Naive thymus-derived CD4-positive, alpha-beta T cell (primary cell): ENCODE measurements around the gene VASH2. TPM values are rescaled to one million over a fixed set of nuclear protein-coding genes. Genes with fewer than 3 reads are reported as not detected.

Source experiments
- ATAC-seq: fragments of 150-1000 bp; cut with Tn5 transposase; 2 replicates; pipeline ENCODE4 v1.10.0; 2021; ENCODE audit warnings: mild to moderate bottlenecking, moderate library complexity
- CTCF ChIA-PET: fragments of 350-600 bp; sonication (Branson Sonifier 250); formaldehyde crosslinking; loops from one replicate; lab custom pipeline; 2021; ENCODE audit warnings: antibody characterized with exemption; lab: Charles Lee
- POLR2A ChIA-PET: fragments of 350-600 bp; sonication (Branson Sonifier 250); formaldehyde crosslinking; loops from one replicate; lab custom pipeline; 2021; ENCODE audit warnings: antibody characterized with exemption, inconsistent platforms; lab: Charles Lee
- DNase-seq, 9 donors: peaks; one replicate each; pipeline versions ENCODE4 v3.0.0 to v3.0.0-alpha.2; 2020 to 2022; ENCODE audit warnings: mixed read lengths in 1 of 9
- H3K27ac ChIP-seq: one replicate; pipeline ENCODE4 v1.7.0; 2013; ENCODE audit warnings: mild to moderate bottlenecking, low read depth, low read length, moderate library complexity
- H3K27me3 ChIP-seq, 2 donors: one replicate each; pipeline ENCODE4 v1.7.0; 2013; ENCODE audit warnings: low read length in 2 of 2, mild to moderate bottlenecking in 2 of 2, moderate library complexity in 2 of 2; ENCODE audit not compliant: control insufficient read depth in 2 of 2, insufficient read depth in 2 of 2
- H3K36me3 ChIP-seq, 3 experiments: 1 replicate in 2 of 3; 2 replicates in 1 of 3; pipeline ENCODE4 v1.7.0; 2013; ENCODE audit warnings: low read length in 3 of 3, mild to moderate bottlenecking in 3 of 3, moderate library complexity in 1 of 3; ENCODE audit not compliant: insufficient read depth in 3 of 3, control insufficient read depth in 2 of 3
- H3K4me1 ChIP-seq, 2 donors: one replicate each; pipeline ENCODE4 v1.7.0; 2013; ENCODE audit warnings: low read length in 2 of 2, mild to moderate bottlenecking in 2 of 2, moderate library complexity in 1 of 2; ENCODE audit not compliant: control insufficient read depth in 2 of 2, insufficient read depth in 2 of 2
- H3K4me3 ChIP-seq: 2 replicates; pipeline ENCODE4 v1.7.0; 2013; ENCODE audit warnings: mild to moderate bottlenecking, low read length
- H3K9me3 ChIP-seq, 3 experiments: 1 replicate in 2 of 3; 2 replicates in 1 of 3; pipeline ENCODE4 v1.7.0; 2013; ENCODE audit warnings: low read length in 3 of 3; ENCODE audit not compliant: control insufficient read depth in 2 of 3
- H3K27ac Mint-ChIP-seq, 9 donors: one replicate each; pipeline ENCODE4 v1.8.0; 2020 to 2022; ENCODE audit warnings: mixed read lengths in 9 of 9, mild to moderate bottlenecking in 8 of 9, moderate library complexity in 5 of 9, inconsistent platforms in 2 of 9
- H3K27me3 Mint-ChIP-seq, 5 donors: one replicate each; pipeline ENCODE4 v1.8.0; 2021 to 2022; ENCODE audit warnings: mixed read lengths in 5 of 5, mild to moderate bottlenecking in 1 of 5
- H3K36me3 Mint-ChIP-seq, 5 donors: one replicate each; pipeline ENCODE4 v1.8.0; 2020 to 2022; ENCODE audit warnings: mixed read lengths in 5 of 5, mild to moderate bottlenecking in 3 of 5, inconsistent platforms in 1 of 5
- H3K4me1 Mint-ChIP-seq, 7 donors: one replicate each; pipeline ENCODE4 v1.8.0; 2020 to 2022; ENCODE audit warnings: mixed read lengths in 7 of 7, mild to moderate bottlenecking in 3 of 7, inconsistent platforms in 1 of 7
- H3K4me3 Mint-ChIP-seq, 10 donors: one replicate each; pipeline ENCODE4 v1.8.0; 2020 to 2022; ENCODE audit warnings: mild to moderate bottlenecking in 10 of 10, mixed read lengths in 10 of 10, moderate library complexity in 6 of 10, inconsistent platforms in 2 of 10
- H3K9me3 Mint-ChIP-seq, 11 donors: one replicate each; pipeline ENCODE4 v1.8.0; 2020 to 2022; ENCODE audit warnings: mixed read lengths in 11 of 11, mild to moderate bottlenecking in 4 of 11, inconsistent platforms in 1 of 11, moderate library complexity in 1 of 11
- intact Hi-C, 2 donors: fragments of 100-400 bp; cut with micrococcal nuclease; formaldehyde crosslinking; loops; one replicate each; pipeline ENCODE4 v1.15.1; 2023
- polyA plus RNA-seq, 2 donors: library from polyadenylated mRNA; unstranded; fragments of 300-500 nt; fragmentation: Illumina TruSeq; gene quantifications; one replicate each; pipeline ENCODE4 v1.2.3, GENCODE V29; 2021
- total RNA-seq, 6 experiments: library from RNA in 5 of 6; stranded (reverse) in 5 of 6; gene quantifications; 1 replicate in 5 of 6; 2 replicates in 1 of 6; pipeline ENCODE4 v1.2.3 and lab custom pipeline; 2021 to 2026

VASH2 gene
- total and polyA plus RNA-seq, 7 experiments from 2014 or later: 0.73 to 1.1 TPM; not detected in 5

DNA sequence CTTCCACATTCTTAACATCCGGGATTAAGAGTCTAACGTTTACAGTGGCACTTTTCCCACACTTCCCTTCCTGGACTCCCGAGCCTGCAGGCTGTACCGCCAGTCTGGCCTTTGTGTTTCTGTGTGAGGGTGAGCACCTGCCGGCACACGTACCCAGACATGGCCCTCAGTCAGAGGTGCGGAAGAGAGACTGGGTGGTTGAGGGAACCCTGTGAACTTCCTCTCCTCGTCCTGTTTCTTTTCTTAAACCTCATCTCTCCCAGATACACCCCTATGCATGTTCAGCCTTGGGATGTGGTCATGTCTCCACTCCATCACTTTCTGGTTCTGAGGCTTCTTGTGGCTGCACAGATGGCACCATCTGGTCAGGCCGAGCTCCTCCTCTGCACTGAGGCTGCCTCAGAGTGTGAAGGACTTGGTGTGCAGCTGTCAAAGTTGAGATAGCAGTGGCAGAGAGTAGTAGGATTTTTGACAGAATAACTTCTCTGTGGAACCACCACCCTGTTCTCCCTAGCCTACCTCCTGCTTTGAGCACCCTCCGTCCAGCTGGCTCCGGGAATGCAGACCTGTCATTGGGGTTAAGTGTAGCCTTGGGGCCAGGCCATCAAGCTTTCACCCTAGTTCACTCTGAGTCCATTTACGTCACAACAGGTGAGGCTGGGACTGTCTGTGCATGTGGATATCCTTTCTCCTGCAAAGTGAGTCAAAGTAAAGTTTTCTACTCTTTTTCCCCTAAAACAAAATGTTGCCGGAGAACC lies 31.4 kb downstream of the VASH2 start:
- Mint-ChIP-seq H3K4me1 (peaks cover 0 to 6% (median 3%) of the 10 kb centered on the region in 7 donors), H3K36me3 (no peaks in the 10 kb centered on the region), H3K27me3 (peaks cover 0 to 6% (median 4%) of the 10 kb centered on the region in 5 donors), H3K4me3 (peak overlapping the region in 1 of 10 donors; percentile 23), H3K27ac (peak overlapping the region in 1 of 9 donors; percentile 12), H3K9me3 (no peaks in the 10 kb centered on the region)
- no peak overlapping the region for H3K27ac ChIP-seq
- ChIA-PET CTCF (no interaction called here), POLR2A (no interaction called here)
- H3K4me3 ChIP-seq: no peak overlapping the region
- H3K4me1 ChIP-seq: no peaks in the 10 kb centered on the region
- peak; percentile 21 for ATAC-seq
- no peak for DNase-seq
- no peaks in the 10 kb centered on the region for H3K9me3 ChIP-seq
- no peaks in the 10 kb centered on the region for H3K27me3 ChIP-seq
- no peaks in the 10 kb centered on the region for H3K36me3 ChIP-seq
- intact Hi-C loops: no loop called here

- Histone ChIP-seq H3K36me3 (no peaks in the 10 kb centered on the region), H3K27me3 (no peaks in the 10 kb centered on the region), H3K4me1 (no peaks in the 10 kb centered on the region), H3K9me3 (no peaks in the 10 kb centered on the region), H3K27ac (no peak overlapping the region), H3K4me3 (no peak overlapping the region)
- Mint-ChIP-seq H3K4me3 (no peak overlapping the region), H3K9me3 (no peaks in the 10 kb centered on the region), H3K27ac (no peak overlapping the region), H3K27me3 (peaks cover 0 to 6% (median 4%) of the 10 kb centered on the region in 5 donors), H3K36me3 (no peaks in the 10 kb centered on the region), H3K4me1 (peaks cover 0 to 6% (median 3%) of the 10 kb centered on the region in 7 donors)
- DNase-seq (no peak), ATAC-seq (no peak)
- ChIA-PET CTCF (interaction anchor here (0.8 kb wide), 1 partner anchor 1221 kb away, joined by 3 read pairs; no protein-coding TSS in a partner anchor), POLR2A (no interaction called here)
- intact Hi-C loops: no loop called here
Observed at GRCh38 chr1:212982430-212983152, 32.2 kb downstream of the VASH2 start.

GRCh38 chr1:212983482-212983881 lies 33.1 kb downstream of the VASH2 start:
- Histone ChIP-seq H3K27ac (no peak overlapping the region), H3K4me1 (no peaks in the 10 kb centered on the region), H3K36me3 (no peaks in the 10 kb centered on the region), H3K4me3 (no peak overlapping the region), H3K27me3 (no peaks in the 10 kb centered on the region), H3K9me3 (no peaks in the 10 kb centered on the region)
- no peak overlapping the region for H3K4me3 Mint-ChIP-seq
- ChIA-PET CTCF (no interaction called here), POLR2A (interaction anchor here (0.7 kb wide), 1 partner anchor 610 kb away, joined by 3 read pairs; no protein-coding TSS in a partner anchor)
- no peak overlapping the region for H3K27ac Mint-ChIP-seq
- H3K4me1 Mint-ChIP-seq: peaks cover 0 to 6% (median 3%) of the 10 kb centered on the region in 7 donors
- intact Hi-C loops: no loop called here
- no peak for DNase-seq
- no peaks in the 10 kb centered on the region for H3K36me3 Mint-ChIP-seq
- H3K9me3 Mint-ChIP-seq: no peaks in the 10 kb centered on the region
- ATAC-seq: no peak
- H3K27me3 Mint-ChIP-seq: peaks cover 0 to 5% (median 4%) of the 10 kb centered on the region in 5 donors

- H3K4me1 ChIP-seq: no peaks in the 10 kb centered on the region
- ATAC-seq: no peak
- peaks cover 0 to 8% (median 0%) of the 10 kb centered on the region in 3 experiments for H3K36me3 ChIP-seq
- Mint-ChIP-seq H3K27ac (no peak overlapping the region), H3K36me3 (no peaks in the 10 kb centered on the region), H3K4me3 (no peak overlapping the region), H3K27me3 (peaks cover 0 to 5% (median 0%) of the 10 kb centered on the region in 5 donors), H3K4me1 (peaks cover 0 to 7% (median 2%) of the 10 kb centered on the region in 7 donors), H3K9me3 (no peaks in the 10 kb centered on the region)
- no peak overlapping the region for H3K4me3 ChIP-seq
- intact Hi-C loops: no loop called here
- DNase-seq: no peak
- CTCF ChIA-PET: interaction anchor here (0.6 to 0.7 kb wide), 2 partner anchors 1273 to 1447 kb away, joined by 3 to 5 read pairs; no protein-coding TSS in a partner anchor
- H3K27ac ChIP-seq: no peak overlapping the region
- POLR2A ChIA-PET: interaction anchor here (0.6 kb wide), 1 partner anchor 1346 kb away, joined by 5 read pairs; no protein-coding TSS in a partner anchor
- H3K27me3 ChIP-seq: no peaks in the 10 kb centered on the region
- no peaks in the 10 kb centered on the region for H3K9me3 ChIP-seq
Observed at GRCh38 chr1:212984522-212985291, 34.4 kb downstream of the VASH2 start.

GRCh38 chr1:212986551-212986950 lies 36.2 kb downstream of the VASH2 start:
- H3K4me1 ChIP-seq: no peaks in the 10 kb centered on the region
- POLR2A ChIA-PET: interaction anchor here (0.6 kb wide), 1 partner anchor 420 kb away, joined by 3 read pairs; no protein-coding TSS in a partner anchor
- ATAC-seq (no peak), DNase-seq (no peak)
- Mint-ChIP-seq H3K4me3 (no peak overlapping the region), H3K36me3 (no peaks in the 10 kb centered on the region), H3K27me3 (peaks cover 0 to 2% (median 0%) of the 10 kb centered on the region in 5 donors), H3K9me3 (no peaks in the 10 kb centered on the region), H3K4me1 (peaks cover 0 to 9% (median 6%) of the 10 kb centered on the region in 7 donors), H3K27ac (peak overlapping the region in 2 of 9 donors; percentile 14 to 47)
- no peaks in the 10 kb centered on the region for H3K27me3 ChIP-seq
- no peaks in the 10 kb centered on the region for H3K9me3 ChIP-seq
- no peak overlapping the region for H3K4me3 ChIP-seq
- intact Hi-C loops: no loop called here
- H3K36me3 ChIP-seq: peaks cover 0 to 8% (median 0%) of the 10 kb centered on the region in 3 experiments
- H3K27ac ChIP-seq: no peak overlapping the region
- CTCF ChIA-PET: interaction anchor here (0.7 to 2.2 kb wide), 2 partner anchors 9 to 117 kb away, joined by 3 to 10 read pairs; no protein-coding TSS in a partner anchor

GRCh38 chr1:212987702-212988322 lies 37.5 kb downstream of the VASH2 start:
- intact Hi-C loops: no loop called here
- Histone ChIP-seq H3K27ac (no peak overlapping the region), H3K36me3 (peaks cover 0 to 15% (median 3%) of the 10 kb centered on the region in 3 experiments), H3K9me3 (no peaks in the 10 kb centered on the region), H3K4me1 (no peaks in the 10 kb centered on the region), H3K4me3 (no peak overlapping the region), H3K27me3 (no peaks in the 10 kb centered on the region)
- H3K36me3 Mint-ChIP-seq: peaks cover 0 to 6% (median 5%) of the 10 kb centered on the region in 5 donors
- ChIA-PET POLR2A (no interaction called here), CTCF (no interaction called here)
- peaks cover 0 to 9% (median 5%) of the 10 kb centered on the region in 7 donors for H3K4me1 Mint-ChIP-seq
- H3K4me3 Mint-ChIP-seq: no peak overlapping the region
- no peaks in the 10 kb centered on the region for H3K9me3 Mint-ChIP-seq
- ATAC-seq: no peak
- peaks cover 0 to 2% (median 0%) of the 10 kb centered on the region in 5 donors for H3K27me3 Mint-ChIP-seq
- no peak for DNase-seq
- H3K27ac Mint-ChIP-seq: no peak overlapping the region
